Stimulated activated CD4-positive, alpha-beta T cell treated with anti-CD3 and anti-CD28 coated beads, Interleukin-1b, Interleukin-23, amount 100 ng/mL, for 48 hours (primary cell): ENCODE measurements around the gene CD84.

Source experiments
- DNase-seq: peaks from one replicate; pipeline ENCODE4 v3.0.0-alpha.2; 2020

The CD84 gene, protein sequence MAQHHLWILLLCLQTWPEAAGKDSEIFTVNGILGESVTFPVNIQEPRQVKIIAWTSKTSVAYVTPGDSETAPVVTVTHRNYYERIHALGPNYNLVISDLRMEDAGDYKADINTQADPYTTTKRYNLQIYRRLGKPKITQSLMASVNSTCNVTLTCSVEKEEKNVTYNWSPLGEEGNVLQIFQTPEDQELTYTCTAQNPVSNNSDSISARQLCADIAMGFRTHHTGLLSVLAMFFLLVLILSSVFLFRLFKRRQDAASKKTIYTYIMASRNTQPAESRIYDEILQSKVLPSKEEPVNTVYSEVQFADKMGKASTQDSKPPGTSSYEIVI

DNA sequence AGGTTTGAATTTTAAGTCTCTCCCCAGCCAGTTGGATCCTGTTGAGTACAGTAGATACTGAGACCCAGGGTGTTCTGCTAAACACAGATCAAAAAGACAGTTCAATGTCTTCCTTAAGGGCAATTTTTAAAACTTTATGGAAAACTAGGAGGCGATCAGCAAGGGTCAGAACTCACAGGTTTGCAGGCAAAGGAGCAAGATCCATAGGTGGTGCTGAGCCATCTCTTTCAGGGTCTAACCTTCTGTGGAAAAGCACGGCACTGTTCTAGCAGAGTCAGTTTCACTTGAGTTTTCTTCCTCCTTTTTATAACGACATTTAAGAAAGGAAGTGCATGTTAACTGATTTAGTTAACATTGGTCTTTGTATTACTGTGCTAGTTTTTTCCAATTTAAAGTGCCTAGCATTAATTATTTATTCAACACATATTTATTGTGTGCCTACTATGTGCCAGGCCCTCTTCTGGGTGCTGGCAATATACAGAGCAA is at the start of gene CD84:
Gene CD84, minus strand, starts transcription at position 281 of the 486 bp plus-strand sequence. Its CDS starts 59 bp downstream, at position 222.
- no peak for DNase-seq

DNA sequence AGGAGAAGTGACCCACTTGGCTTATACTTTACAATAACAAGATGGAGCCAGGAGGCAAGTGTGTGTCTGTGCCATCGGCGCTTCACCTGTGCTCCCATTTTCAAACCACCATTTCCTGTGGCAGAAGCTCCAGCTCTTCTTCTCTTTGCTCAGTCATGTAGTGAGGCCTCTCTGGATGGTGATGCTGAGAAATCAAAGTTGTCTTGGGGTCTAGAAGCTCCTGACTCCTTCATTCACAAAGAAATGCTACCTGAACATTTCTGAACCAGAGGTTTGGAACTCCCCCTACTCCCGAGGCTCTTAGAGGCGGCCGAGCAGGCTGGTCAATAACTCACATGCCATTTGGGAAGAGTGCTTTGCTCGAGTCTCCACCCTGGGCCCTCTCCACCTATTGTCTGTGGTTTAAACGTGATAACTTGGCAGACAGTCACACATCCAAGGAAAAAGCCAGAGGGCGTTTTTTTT is 49.5 kb upstream of the CD84 start:
- DNase-seq = no peak

DNA sequence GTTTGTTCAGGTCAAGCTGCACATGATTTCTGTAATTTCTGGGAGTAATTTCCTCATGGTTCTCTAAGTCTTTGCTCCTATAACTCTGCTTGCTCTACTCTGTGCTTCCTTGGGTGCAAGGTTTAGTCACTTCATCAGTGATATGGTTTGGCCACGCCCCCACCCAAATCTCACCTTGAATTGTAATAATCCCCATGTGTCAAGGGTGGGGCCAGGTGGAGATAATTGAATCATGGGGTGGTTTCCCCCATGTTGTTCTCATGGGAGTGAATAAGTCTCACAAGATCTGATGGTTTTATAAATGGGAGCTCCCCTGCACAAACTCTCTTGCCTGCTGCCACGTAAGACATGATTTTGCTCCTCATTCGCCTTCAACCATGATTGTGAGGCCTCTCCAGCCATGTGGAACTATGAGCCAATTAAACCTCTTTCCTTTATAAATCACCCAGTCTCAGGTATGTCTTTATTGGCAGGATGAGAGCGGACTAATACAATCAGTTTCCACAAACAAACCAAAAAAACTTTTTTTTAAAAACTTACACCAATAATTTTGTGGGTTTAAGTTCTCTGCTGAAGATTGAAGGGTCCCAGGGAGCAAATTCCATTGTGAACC is 48.5 kb upstream of the CD84 start:
- DNase-seq = peak; percentile 86

DNA sequence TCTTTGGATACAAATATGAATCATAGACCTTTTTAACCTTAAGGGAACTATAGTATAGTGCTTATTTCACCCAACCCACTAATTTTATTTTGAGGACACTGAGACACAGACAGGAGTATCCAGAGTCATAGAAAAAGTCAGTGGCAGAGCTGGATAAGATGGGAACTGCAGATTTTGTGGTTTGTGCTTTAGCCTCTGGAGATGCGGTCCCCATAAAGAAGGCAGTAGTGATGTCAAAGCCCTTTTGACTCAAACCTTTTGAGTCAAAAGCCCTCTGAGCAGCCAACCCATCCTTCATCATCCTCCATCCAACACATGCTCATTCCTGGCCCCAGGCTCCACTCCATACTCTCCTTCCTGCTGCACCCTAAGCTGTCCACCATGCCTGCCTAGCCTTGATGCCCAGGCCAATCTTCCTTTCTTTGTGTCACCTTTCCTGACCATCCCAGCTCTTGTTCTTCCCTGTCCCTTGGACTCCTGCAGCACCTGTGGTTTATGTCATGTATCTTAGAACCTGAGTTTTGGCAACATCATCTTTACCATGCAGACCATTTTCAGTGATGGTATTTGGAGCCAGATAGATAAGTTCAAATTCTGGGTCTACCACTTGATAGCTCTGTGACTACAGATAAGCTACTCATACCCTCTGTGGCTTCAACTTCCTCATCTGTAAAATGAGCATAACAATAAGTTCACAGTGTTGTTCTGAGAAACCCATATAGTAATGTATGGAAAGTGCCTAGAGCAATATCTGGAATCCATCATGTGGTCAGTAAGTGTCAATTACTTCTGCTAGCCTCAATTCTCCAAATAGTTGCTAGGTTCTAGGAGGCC is 47.4 kb upstream of the CD84 start:
- no peak for DNase-seq

DNA sequence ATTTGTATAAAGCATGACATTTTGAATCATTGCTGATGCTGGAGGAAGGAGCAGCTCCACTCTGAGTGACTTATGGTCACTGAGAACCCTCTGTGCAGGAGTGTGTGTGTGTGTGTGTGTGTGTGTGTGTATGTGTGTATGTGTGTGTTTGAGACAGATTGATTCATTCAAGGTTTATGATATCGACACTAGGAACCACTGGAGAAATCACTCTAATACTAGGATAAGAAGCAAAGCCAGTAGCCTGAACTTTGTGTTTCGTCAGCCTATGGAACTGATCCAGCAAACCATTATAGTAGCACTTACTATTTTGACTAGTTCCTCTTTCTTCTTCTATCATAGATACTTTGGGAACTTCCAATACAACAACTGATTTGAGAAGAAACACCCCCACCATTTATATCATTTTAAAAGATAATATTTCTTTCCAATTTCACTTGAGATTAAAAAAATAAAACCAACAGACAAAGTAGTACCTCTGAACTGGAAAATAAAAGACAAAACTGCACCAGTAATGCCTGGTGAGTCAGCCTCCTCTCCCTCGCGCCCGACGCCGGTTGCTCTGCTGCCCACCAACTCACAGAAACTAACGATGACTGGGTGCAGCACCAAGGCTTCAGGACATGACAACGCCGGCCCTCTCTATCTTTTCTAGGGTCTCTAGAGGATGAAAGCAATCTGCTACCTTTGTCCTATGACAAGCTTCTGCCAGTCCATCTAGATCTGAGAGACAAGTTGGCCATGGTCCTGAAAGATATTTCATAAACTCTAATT is 46.6 kb upstream of the CD84 start:
- peak; percentile 80 for DNase-seq

DNA sequence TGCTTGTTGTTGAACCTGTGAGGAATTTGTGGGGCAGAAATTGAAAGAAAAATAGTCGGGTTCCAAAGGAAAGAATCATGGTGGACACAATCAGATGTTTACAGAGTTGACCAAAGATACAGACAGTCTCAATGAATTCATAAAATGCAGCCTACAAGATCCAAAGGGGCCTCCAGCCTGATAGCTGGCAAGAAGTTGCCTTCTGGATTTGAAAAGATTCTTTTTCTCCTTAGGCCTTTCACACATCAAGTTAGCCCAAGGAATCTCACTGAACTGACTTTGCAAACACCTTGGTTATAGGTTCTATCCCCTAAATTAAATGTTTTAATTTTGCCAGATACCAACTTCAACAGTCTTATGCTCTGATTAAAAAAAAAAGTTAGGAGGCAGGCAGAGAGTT is 46.0 kb upstream of the CD84 start:
- DNase-seq = no peak

DNA sequence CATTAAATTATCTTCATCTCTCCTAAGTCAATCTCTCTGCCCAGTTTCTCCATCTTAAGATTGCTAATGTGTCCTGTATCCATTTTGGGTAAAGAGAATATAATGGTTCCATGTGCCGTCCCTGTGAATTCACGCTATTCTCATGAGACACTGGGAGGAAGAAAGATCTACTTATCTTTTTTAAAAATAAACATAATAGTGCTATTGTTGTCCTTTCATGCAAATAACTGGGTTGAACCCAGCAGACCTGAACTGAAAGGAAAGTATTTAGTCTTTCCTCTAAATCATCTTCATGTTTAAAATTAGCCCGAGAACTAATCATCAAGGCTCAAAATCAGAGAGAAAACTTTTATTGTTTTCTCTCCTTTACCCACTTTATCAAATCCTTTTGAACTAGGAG is 45.2 kb upstream of the CD84 start:
- DNase-seq = no peak

DNA sequence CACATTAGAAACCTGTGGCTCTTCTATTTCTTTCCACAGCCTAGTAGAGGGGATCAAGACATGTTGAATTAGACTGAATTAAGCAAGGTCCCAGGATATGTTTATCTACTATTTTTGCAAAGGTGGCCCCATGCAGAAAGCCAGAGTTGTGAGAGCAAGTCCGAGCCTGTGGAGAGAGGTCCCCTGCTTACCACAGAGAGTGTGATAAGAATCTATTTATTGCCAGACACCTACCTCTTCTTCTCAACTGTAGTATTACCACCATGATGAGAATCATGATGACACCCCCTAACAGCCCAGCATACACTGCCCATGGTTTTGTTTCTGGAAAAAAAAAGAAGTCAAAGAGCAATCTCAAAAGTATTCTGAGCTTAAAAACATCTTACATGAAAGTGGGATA is 44.6 kb upstream of the CD84 start:
- no peak for DNase-seq

DNA sequence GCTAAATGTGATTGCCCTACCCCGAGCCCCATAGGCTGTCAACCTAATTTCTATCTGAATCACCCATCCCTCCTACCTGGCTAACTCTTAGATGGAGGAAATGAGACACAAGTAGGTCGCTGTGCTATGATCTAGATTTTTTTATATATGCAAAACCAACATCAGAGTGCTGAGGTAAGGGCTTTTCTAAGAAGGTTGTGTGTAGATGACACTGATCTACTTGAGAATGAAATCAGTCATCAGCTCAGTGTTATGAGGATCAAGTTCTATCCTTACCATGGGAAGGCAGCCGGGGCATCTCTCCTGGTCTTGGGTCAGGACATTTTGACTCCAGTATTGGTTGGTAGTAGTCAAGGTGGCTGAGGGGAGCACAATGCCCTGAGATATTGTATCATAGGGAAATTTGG is 43.9 kb upstream of the CD84 start:
- peak; percentile 59 for DNase-seq

DNA sequence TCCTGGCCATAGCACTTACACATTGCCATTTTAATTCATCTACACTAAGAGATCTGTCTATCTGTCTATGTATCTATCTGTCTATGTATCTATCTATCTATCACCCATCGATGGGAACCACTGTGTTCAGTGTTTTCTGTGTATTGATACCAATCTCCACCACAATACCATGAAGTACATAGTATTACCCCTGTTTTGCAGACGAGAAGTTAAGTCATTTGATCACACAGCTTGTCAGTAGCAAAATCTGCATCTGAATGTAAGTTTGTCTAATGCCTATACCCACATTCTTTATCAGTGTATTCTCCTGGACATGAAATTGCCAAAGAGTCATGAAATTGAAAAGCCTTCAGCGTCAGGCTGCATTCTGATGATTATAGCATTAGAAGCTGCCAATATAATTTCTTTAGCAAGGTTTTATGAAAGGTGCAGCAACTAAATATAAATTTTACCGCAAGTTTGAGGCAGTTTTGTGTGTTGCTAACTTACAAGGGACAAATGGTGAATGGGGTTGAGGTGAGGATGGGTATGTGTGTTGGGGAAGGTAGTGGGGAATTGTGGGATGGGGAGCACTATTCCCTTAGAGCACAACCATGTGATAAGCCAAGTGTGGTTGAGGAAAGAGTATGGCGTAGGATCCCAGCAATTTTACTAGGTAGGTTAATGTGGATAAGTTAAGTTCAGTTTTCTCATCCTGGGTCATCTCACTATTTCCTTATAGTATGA is 43.4 kb upstream of the CD84 start:
- no peak for DNase-seq

DNA sequence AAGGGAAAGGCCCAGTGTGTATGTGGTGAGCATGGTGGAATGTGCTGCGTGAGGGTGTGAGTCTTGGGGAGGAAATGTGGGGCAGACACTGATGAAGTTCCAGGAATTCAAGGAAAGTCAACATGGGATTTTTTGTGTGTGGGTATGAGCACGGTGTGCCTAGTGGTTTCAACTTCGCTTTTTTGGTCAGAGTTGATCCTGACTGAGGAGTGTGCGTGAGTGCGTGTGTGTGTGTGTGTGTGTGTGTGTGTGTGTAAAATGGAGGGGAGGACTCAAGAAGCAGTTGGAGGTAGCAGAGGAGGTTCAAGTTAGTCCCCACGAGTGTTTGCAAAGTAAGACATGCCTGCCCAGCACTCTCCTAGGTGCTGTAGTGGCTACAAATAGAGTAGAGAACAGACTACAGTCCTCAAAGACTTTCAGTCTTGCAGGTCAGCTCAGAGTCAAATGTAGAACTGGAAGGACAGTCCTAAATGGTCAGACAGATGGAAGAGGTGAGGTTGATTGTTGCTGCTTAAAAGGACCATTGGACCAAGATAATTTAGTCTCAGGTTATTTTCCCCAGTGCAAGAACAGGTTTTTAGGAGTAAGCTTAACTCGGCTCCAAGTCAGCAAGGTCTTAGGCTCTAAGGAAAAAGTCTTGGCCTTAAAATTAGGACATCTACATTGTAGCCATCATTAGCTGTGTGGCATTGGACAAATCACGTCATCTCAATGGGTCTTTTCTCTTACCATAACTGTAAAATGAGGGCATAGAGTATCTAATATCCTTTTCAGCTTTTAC is 42.5 kb upstream of the CD84 start:
- DNase-seq = no peak

DNA sequence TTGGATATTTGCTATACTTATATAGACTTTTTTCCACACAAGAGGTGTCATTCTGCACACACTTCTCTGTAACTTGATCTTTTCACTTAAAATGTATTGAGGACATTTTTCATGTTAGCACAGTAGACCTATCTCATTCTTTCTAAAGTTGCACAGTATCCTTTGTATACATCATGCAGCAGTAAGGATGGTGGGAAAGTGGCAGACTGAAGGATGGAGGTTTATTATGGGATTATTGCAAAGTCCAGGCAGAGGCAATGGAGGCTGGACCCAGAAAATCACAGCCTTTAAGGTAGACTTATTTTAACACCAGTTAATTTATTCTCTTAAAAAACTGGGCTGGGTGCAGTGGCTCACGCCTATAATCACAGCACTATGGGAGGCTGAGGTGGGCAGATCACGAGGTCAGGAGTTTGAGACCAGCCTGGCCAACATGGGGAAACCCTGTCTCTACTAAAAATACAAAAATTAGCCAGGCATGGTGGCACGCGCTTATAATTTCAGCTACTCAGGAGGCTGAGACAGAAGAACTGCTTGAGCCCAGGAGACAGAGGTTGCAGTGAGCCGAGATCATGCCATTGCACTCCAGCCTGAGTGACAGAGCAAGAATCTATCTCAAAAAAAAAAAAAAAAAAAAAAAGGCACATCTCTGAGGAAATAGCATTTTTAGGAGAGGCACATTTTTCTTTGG is 41.8 kb upstream of the CD84 start:
- no peak for DNase-seq

DNA sequence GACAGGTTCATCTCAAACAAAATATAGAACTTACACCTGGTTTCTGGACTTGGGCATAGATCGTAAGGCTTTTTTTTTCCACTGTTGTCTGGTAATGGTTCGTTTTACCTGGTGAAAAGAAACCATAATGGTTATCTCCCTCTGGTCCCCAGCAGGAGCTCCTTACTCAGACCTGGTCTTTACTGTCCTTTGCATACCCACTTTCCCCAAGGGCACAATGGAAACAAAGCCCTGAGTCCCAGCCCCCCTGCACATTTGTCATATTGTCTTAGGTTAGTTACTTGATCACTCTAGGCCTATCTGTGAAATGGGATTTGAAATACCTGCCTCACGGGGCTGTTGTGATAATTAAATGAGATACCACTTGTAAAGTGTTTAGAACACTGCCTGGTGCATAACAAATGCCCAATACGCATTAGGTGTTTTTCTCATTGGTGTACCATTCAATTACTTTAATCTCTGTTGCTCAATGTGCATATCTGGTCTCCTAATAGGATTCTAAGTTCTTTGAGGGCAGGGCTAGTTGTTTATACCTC is 40.5 kb upstream of the CD84 start:
- no peak for DNase-seq

DNA sequence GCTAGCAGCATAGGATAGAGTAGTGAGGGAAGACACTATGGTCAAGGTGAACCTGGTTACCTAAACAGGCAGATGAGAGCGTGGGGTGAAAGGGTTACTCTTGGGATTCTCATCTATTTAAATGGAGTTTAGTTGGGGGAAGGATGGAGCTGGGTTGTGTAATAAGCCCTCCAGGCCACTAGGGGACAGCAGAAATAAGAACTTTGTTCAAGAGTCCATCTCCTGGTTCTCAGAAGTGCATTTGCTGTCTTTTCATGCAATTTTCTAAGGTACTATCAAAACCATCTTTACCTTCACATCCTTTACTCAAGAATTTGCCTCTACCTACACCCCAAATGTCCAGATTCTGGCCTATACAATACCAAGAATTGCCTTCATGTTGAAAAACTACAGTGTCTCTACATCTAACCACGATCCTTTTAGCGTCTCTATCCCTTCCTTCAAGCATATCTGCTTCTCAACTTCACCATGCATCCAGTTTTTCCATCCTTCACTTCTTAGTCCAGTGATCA is 39.5 kb upstream of the CD84 start:
- peak; percentile 32 for DNase-seq

DNA sequence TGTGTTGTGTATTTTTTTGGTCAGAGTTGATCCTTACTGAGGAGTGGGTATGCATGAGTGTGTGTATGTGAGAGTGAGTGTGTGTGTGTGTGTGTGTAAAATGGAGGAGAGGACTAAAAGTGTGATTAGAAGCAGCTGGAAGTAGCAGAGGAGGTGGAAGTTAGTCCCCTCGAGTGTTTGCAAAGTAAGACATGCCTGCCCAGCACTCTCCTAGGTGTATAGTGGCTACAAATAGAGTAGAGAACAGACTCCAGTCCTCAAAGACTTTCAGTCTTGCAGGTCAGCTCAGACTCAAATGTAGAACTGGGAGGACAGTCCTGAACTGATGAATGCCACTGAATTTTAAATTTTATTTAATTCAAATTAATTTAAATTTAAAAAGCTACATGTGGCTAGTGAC is 39.0 kb upstream of the CD84 start:
- no peak for DNase-seq

DNA sequence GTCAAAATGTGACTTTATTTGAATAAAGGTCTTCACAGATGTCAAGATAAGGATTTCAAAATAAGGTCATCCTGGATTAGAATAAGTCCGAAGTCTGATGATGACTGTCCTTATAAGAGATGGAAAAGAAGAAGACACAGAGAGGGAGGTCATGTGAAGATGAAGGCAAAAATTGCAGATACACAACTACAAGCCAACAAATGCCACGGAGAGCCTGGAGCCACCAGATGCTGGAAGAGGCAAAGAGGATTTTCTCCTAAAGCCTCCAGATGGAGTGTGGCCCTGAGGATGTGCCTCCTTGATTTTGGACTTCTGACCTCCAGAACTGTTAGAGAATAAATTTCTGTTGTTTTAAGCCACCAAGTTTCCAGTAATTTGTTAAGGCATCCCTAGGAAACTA is 36.4 kb upstream of the CD84 start:
- DNase-seq = no peak

DNA sequence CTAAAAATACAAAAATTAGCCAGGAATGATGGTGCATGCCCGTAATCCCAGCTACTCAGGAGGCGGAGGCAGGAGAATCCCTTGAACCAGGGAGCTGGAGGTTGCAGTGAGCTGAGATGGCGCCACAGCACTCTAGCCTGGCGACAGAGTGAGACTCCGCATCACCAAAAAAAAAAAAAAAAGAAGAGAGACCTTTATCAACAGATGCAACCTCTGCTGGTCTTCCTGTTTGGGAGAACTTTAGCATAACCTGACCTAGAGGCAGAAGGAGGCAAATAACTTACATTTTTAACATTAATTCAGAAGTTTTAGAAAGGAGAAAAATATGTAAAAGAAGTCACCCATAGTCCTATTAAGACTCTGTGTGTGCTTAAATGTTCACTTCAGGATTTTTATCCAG is 35.1 kb upstream of the CD84 start:
- DNase-seq = no peak

DNA sequence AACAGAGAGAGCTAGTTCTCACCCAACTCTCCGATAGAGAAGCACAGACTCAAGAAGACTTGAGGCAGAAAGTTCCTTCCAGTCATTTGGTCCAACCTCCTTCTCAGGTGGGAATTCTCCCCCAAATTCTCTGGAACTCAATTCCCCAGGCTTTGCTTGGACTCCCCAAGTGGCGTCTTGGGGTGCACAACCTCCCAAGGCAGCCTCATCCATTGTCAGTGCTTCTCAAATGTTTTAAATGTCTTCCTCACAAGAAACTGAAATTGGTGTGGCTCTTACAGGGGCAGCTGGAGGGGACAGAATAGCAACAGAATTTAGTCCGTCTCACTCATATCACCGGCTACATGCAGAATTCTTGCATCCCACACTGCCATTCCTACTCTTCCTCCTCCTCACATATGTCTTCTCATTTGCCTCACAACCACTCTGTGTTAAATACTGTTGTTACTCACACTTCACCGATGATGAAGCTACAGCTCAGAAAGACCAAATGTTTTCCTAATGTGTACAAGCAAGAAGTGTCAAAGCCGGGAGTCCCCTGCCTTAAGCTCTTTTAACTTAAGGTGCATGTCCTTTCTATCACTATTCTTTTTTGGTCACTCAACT is 33.4 kb upstream of the CD84 start:
- DNase-seq = no peak

DNA sequence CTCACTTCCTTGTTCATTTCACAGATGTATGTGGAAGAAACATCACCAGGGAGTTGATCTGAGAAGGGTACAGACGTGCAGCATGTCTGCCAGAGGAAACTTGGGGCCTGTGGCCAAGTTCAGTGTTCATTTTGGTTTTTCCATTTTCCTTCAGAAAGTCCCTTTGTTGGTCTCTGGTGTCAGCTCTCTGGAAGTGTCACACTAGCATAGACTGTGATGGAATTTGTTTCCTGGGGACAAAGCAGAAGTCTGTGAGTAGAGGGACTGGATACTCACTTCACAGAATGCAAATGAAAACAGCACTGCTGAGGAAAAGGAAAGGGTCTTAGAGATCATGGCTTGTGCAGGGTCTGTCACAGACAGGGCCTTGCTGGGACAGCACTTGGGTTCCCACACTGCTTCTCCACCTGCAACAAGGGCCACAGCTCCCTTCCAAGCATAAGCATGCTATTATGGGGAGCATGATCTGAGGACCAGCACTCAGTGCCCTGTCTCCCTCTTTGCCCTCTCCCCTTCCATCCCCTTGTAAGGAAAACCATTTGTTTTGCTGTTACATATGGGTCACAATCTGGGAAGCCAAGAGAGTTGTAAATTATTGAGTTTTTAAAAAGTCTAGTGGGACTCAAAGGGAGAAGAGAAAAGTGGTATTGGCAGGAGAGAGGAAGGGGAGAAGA is 31.4 kb upstream of the CD84 start:
- no peak for DNase-seq
